CD14-positive monocyte (primary cell): Measurements from ENCODE around the gene NPR1. TPM values are rescaled to one million over a fixed set of nuclear protein-coding genes. Genes with fewer than 3 reads are reported as not detected.
A peak's percentile ranks its signal among the peaks of the same experiment; 100 is the strongest.

ENCODE experiments used
- DNase-seq, 3 donors: peaks; one replicate each; pipeline ENCODE4 v3.0.0-alpha.2; 2011 to 2022
- H2AFZ ChIP-seq: 2 replicates; pipeline ENCODE4 v1.6.0; 2012; ENCODE audit warnings: mild to moderate bottlenecking, low read depth, low read length, inconsistent platforms; ENCODE audit not compliant: insufficient read depth, poor library complexity, severe bottlenecking
- H3K27ac ChIP-seq, 2 donors: 1 replicate in 1 of 2; 2 replicates in 1 of 2; pipeline ENCODE4 v1.5.1; 2012 to 2013; ENCODE audit warnings: low read length in 2 of 2, control low read depth in 1 of 2, inconsistent platforms in 1 of 2, low read depth in 1 of 2, mild to moderate bottlenecking in 1 of 2
- H3K27me3 ChIP-seq, 2 donors: one replicate each; pipeline versions ENCODE4 v1.6.0 to v1.6.1; 2011 to 2013; ENCODE audit warnings: low read length in 2 of 2; ENCODE audit not compliant: control insufficient read depth in 2 of 2, insufficient read depth in 2 of 2
- H3K36me3 ChIP-seq, 2 donors: replicated peaks in 1 of 2; 1 replicate in 1 of 2; 2 replicates in 1 of 2; pipeline versions ENCODE4 v1.5.1 to v1.6.1; 2012 to 2013; ENCODE audit warnings: low read length in 2 of 2, control low read depth in 1 of 2, inconsistent platforms in 1 of 2, mild to moderate bottlenecking in 1 of 2; ENCODE audit not compliant: insufficient read depth in 2 of 2, control insufficient read depth in 1 of 2
- H3K4me1 ChIP-seq, 2 donors: 1 replicate in 1 of 2; 2 replicates in 1 of 2; pipeline versions ENCODE4 v1.5.1 to v1.6.1; 2012 to 2013; ENCODE audit warnings: low read length in 2 of 2, control low read depth in 1 of 2, inconsistent platforms in 1 of 2, mild to moderate bottlenecking in 1 of 2, moderate library complexity in 1 of 2; ENCODE audit not compliant: insufficient read depth in 2 of 2, control insufficient read depth in 1 of 2
- H3K4me2 ChIP-seq: replicated peaks from 2 replicates; pipeline ENCODE3; 2012; ENCODE audit warnings: low read length, moderate library complexity, mild to moderate bottlenecking; ENCODE audit not compliant: poor library complexity, severe bottlenecking; ENCODE audit errors: extremely low read depth
- H3K4me3 ChIP-seq, 3 experiments: fragments of 200-600 bp in 1 of 3; sonication (generic) in 1 of 3; replicated peaks in 1 of 3; 1 replicate in 2 of 3; 2 replicates in 1 of 3; pipeline ENCODE4 v1.5.1; 2011 to 2013; ENCODE audit warnings: low read length in 3 of 3, mild to moderate bottlenecking in 3 of 3, control low read depth in 2 of 3, low read depth in 2 of 3, inconsistent platforms in 1 of 3, moderate library complexity in 1 of 3
- H3K79me2 ChIP-seq: 2 replicates; pipeline ENCODE4 v1.6.0; 2012; ENCODE audit warnings: mild to moderate bottlenecking, control low read depth, inconsistent platforms, low read length, moderate library complexity; ENCODE audit not compliant: insufficient read depth
- H3K9ac ChIP-seq: 2 replicates; pipeline ENCODE4 v1.6.0; 2017; ENCODE audit warnings: low read length, mild to moderate bottlenecking; ENCODE audit not compliant: insufficient read depth, poor library complexity, severe bottlenecking
- H3K9me3 ChIP-seq, 2 donors: replicated peaks in 1 of 2; 1 replicate in 1 of 2; 2 replicates in 1 of 2; pipeline versions ENCODE4 v1.5.1 to v1.6.1; 2012 to 2013; ENCODE audit warnings: low read length in 2 of 2, control low read depth in 1 of 2; ENCODE audit not compliant: control insufficient read depth in 1 of 2, insufficient read depth in 1 of 2
- H4K20me1 ChIP-seq: 2 replicates; pipeline ENCODE4 v1.6.0; 2012; ENCODE audit warnings: mild to moderate bottlenecking, low read length, control low read depth, moderate library complexity; ENCODE audit not compliant: insufficient read depth
- H3K27ac Mint-ChIP-seq, 7 donors: one replicate each; pipeline ENCODE4 v1.8.0; 2020; ENCODE audit warnings: mild to moderate bottlenecking in 7 of 7, mixed read lengths in 7 of 7, moderate library complexity in 6 of 7, inconsistent platforms in 2 of 7
- H3K27me3 Mint-ChIP-seq, 3 donors: one replicate each; pipeline ENCODE4 v1.8.0; 2021 to 2022; ENCODE audit warnings: low read depth in 3 of 3, mild to moderate bottlenecking in 3 of 3, mixed read lengths in 3 of 3, moderate library complexity in 3 of 3, inconsistent platforms in 1 of 3
- H3K36me3 Mint-ChIP-seq, 2 donors: one replicate each; pipeline ENCODE4 v1.8.0; 2020; ENCODE audit warnings: mixed read lengths in 2 of 2, inconsistent platforms in 1 of 2, mild to moderate bottlenecking in 1 of 2
- H3K4me1 Mint-ChIP-seq: one replicate; pipeline ENCODE4 v1.8.0; 2020; ENCODE audit warnings: mild to moderate bottlenecking, mixed read lengths
- H3K4me3 Mint-ChIP-seq, 2 donors: one replicate each; pipeline ENCODE4 v1.8.0; 2020; ENCODE audit warnings: mild to moderate bottlenecking in 2 of 2, mixed read lengths in 2 of 2, moderate library complexity in 1 of 2
- H3K9me3 Mint-ChIP-seq, 7 donors: one replicate each; pipeline ENCODE4 v1.8.0; 2020 to 2022; ENCODE audit warnings: mixed read lengths in 7 of 7, mild to moderate bottlenecking in 6 of 7, moderate library complexity in 6 of 7, inconsistent platforms in 2 of 7
- WGBS: methylation state at CpG from one replicate; pipeline ENCODE4 v1.1.5; 2013; ENCODE audit warnings: missing lambda C conversion rate; ENCODE audit not compliant: insufficient coverage; 5-methylcytosine and 5-hydroxymethylcytosine counted together
- intact Hi-C, 2 donors: fragments of 100-400 bp; cut with micrococcal nuclease; formaldehyde crosslinking; loops; one replicate each; pipeline versions ENCODE4 v1.15.0 to v1.15.1; 2023
- polyA plus RNA-seq, 3 donors: library from polyadenylated mRNA; depleted of rRNA in 1 of 3; unstranded in 2 of 3; stranded (reverse) in 1 of 3; fragments of 300-500 nt in 2 of 3; fragments of >200 nt in 1 of 3; fragmentation: Illumina TruSeq in 2 of 3; gene quantifications; 1 replicate in 2 of 3; 2 replicates in 1 of 3; pipeline ENCODE4 v1.2.3, GENCODE V29; 2012 to 2021
- TF ChIP-seq, protein P1 (sequence below): fragments of 200-600 bp; IDR thresholded peaks from one replicate; pipeline ENCODE4 v1.8.0; 2022; ENCODE audit warnings: antibody characterized with exemption, mild to moderate bottlenecking

NPR1 gene
- polyA plus RNA-seq, 3 donors, result not detected

DNA sequence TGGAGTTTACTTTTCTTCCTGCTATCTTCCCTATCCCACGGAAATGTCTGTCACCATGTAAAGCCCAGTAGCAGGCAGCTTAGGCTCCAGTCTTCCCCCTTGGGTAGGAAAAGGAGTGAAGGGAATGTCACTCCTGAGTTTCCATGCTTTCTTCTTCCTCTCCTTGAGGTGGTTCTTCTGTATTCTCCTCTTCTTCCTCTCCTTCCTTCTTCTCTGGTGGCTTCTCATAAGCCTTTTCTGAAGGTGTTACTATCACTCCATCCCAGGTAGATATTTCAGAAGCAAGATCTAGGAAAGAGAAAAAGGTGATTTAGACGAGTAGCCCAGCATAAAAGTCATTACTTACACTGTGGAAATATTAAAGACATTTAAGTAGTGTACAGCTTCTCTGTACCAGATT lies 16.2 kb upstream of the NPR1 start:
- H3K4me3 ChIP-seq, result no peak overlapping the region
- peaks cover 17 to 23% of the 10 kb centered on the region in 2 donors for H3K4me1 ChIP-seq
- H3K27me3 Mint-ChIP-seq, result no peaks in the 10 kb centered on the region
- no peak overlapping the region for H3K4me2 ChIP-seq
- H3K4me3 Mint-ChIP-seq, result no peak overlapping the region
- no peaks in the 10 kb centered on the region for H3K9me3 ChIP-seq
- peaks cover 11% of the 10 kb centered on the region for H4K20me1 ChIP-seq
- peaks cover 61 to 73% of the 10 kb centered on the region in 2 donors for H3K36me3 Mint-ChIP-seq
- peaks cover 66 to 75% of the 10 kb centered on the region in 2 donors for H3K36me3 ChIP-seq
- peak overlapping the region in 3 of 7 donors; percentile 37 to 65 (median 60) for H3K27ac Mint-ChIP-seq
- H3K27ac ChIP-seq, result no peak overlapping the region
- TF ChIP-seq, protein P1, sequence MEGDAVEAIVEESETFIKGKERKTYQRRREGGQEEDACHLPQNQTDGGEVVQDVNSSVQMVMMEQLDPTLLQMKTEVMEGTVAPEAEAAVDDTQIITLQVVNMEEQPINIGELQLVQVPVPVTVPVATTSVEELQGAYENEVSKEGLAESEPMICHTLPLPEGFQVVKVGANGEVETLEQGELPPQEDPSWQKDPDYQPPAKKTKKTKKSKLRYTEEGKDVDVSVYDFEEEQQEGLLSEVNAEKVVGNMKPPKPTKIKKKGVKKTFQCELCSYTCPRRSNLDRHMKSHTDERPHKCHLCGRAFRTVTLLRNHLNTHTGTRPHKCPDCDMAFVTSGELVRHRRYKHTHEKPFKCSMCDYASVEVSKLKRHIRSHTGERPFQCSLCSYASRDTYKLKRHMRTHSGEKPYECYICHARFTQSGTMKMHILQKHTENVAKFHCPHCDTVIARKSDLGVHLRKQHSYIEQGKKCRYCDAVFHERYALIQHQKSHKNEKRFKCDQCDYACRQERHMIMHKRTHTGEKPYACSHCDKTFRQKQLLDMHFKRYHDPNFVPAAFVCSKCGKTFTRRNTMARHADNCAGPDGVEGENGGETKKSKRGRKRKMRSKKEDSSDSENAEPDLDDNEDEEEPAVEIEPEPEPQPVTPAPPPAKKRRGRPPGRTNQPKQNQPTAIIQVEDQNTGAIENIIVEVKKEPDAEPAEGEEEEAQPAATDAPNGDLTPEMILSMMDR, result no peak
- WGBS, result no CpG with 5 or more reads among the region's 2 CpGs
- no peak for DNase-seq
- peaks cover 29% of the 10 kb centered on the region for H3K79me2 ChIP-seq
- H3K4me1 Mint-ChIP-seq, result peaks cover 15% of the 10 kb centered on the region
- intact Hi-C loops, result no loop called here
- H3K27me3 ChIP-seq, result no peaks in the 10 kb centered on the region
- no peak overlapping the region for H3K9ac ChIP-seq
- no peak overlapping the region for H2AFZ ChIP-seq
- H3K9me3 Mint-ChIP-seq, result no peaks in the 10 kb centered on the region

DNA sequence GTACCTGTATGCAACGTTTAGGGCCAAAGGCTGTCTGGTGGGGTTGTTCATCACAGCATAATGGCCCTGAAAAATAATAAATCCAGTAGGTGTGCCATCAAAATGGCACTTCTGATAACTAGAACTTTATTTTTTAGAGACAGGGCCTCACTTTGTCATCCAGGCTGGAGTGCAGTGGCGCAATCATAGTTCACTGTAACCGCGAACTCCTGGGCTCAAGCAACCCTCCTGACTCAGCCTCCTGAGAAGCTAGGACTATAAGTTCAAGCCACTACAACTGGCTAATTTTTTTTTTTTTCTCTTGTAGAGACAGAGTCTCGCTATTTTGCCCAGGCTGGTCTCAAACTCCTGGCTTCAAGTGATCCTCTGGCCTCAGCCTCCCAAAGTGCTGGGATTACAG lies 15.3 kb upstream of the NPR1 start:
- TF ChIP-seq, protein P1, result no peak
- H3K9ac ChIP-seq, result no peak overlapping the region
- H4K20me1 ChIP-seq, result peaks cover 11% of the 10 kb centered on the region
- H3K36me3 ChIP-seq, result peaks cover 76 to 84% of the 10 kb centered on the region in 2 donors
- Mint-ChIP-seq H3K4me3 (no peak overlapping the region), H3K27me3 (no peaks in the 10 kb centered on the region), H3K9me3 (no peaks in the 10 kb centered on the region), H3K4me1 (peaks cover 14% of the 10 kb centered on the region), H3K36me3 (peaks cover 71 to 83% of the 10 kb centered on the region in 2 donors), H3K27ac (peak overlapping the region in 3 of 7 donors; percentile 10 to 50 (median 13))
- H3K4me1 ChIP-seq, result peaks cover 15 to 19% of the 10 kb centered on the region in 2 donors
- intact Hi-C loops, result no loop called here
- peaks cover 38% of the 10 kb centered on the region for H3K79me2 ChIP-seq
- no peak overlapping the region for H2AFZ ChIP-seq
- H3K4me3 ChIP-seq, result no peak overlapping the region
- no peak overlapping the region for H3K4me2 ChIP-seq
- H3K9me3 ChIP-seq, result no peaks in the 10 kb centered on the region
- DNase-seq, result peak in 1 of 3 donors; percentile 16
- no peaks in the 10 kb centered on the region for H3K27me3 ChIP-seq
- WGBS, result 53% methylated on average over 5 of the region's 5 CpGs
- H3K27ac ChIP-seq, result peak overlapping the region in 1 of 2 donors; percentile 45
